ENCODE measurements around the gene MACROD2. TPM values are rescaled to one million over a fixed set of nuclear protein-coding genes. Genes with fewer than 3 reads are reported as not detected.

MACROD2 gene
- total RNA-seq, 1 donor from 2014 or later, result 3.1 TPM

GRCh38 chr20:15252304-15252703 lies 1257.0 kb downstream of the MACROD2 start:
- Histone ChIP-seq H3K4me3 (ENCODE audit: low read length in 3 of 3) (no peak overlapping the region), H3K36me3 (ENCODE audit: control insufficient read depth in 3 of 3, insufficient read depth in 3 of 3, low read length in 3 of 3) (no peaks in the 10 kb centered on the region), H3K9me3 (ENCODE audit: control insufficient read depth in 3 of 3, low read length in 3 of 3) (no peaks in the 10 kb centered on the region), H3K27me3 (ENCODE audit: control insufficient read depth in 3 of 3, insufficient read depth in 3 of 3, low read length in 3 of 3) (no peaks in the 10 kb centered on the region), H3K27ac (ENCODE audit: low read depth, low read length) (no peak overlapping the region), H3K9ac (ENCODE audit: low read depth in 1 of 3, low read length in 3 of 3) (no peak overlapping the region), H3K4me1 (ENCODE audit: control insufficient read depth in 3 of 3, insufficient read depth in 3 of 3, low read length in 3 of 3) (no peaks in the 10 kb centered on the region)

- H3K36me3 ChIP-seq (ENCODE audit: control insufficient read depth in 3 of 3, insufficient read depth in 3 of 3, low read length in 3 of 3), result no peaks in the 10 kb centered on the region
- H3K9ac ChIP-seq (ENCODE audit: low read depth in 1 of 3, low read length in 3 of 3), result no peak overlapping the region
- no peaks in the 10 kb centered on the region for H3K27me3 ChIP-seq (ENCODE audit: control insufficient read depth in 3 of 3, insufficient read depth in 3 of 3, low read length in 3 of 3)
- no peaks in the 10 kb centered on the region for H3K4me1 ChIP-seq (ENCODE audit: control insufficient read depth in 3 of 3, insufficient read depth in 3 of 3, low read length in 3 of 3)
- H3K4me3 ChIP-seq (ENCODE audit: low read length in 3 of 3), result no peak overlapping the region
- H3K9me3 ChIP-seq (ENCODE audit: control insufficient read depth in 3 of 3, low read length in 3 of 3), result no peaks in the 10 kb centered on the region
- no peak overlapping the region for H3K27ac ChIP-seq (ENCODE audit: low read depth, low read length)
These were observed 1258.1 kb downstream of the MACROD2 start for GRCh38 chr20:15253431-15253830.

DNA sequence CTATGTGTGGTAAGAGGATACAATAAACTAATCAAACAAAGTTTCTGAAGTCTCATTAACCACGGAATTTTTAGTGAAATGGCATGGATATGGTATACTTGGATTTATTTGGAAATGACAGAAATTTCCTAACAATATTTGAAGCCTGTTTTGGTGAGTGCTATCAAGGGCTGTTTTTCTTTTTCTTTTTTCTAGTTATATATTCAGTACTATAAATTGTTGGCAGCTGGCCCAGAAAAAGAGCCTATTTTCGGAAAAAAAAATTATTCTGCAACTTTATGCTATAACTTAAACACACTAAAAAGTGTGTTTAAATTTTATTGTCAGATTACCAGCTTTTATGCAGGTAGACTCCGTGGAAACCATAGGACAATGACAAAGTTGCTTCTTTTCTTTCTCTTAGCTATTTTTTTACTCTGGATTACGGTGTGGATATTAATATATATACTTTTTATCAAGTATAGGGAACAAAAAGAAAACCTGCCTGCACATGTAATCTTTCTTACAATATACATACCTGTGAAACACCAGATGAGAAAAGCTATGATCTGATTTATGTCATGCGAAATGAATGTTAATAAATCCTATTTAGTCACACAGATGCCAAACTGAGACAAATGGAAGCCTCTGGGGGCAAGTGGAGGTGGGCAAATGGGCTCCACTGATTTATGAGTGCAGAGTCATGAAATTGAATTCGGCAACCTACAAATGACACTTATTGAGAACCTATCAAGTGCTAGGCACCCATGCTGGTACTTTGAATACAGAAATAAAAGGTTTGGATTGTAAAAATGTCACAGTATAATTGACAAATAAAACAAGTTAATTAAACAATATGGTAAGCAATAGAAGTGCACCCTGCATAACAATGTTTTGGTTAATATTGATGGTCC lies 1261.6 kb downstream of the MACROD2 start:
- H3K9me3 ChIP-seq (ENCODE audit: control insufficient read depth in 3 of 3, low read length in 3 of 3), result no peaks in the 10 kb centered on the region
- no peaks in the 10 kb centered on the region for H3K27me3 ChIP-seq (ENCODE audit: control insufficient read depth in 3 of 3, insufficient read depth in 3 of 3, low read length in 3 of 3)
- H3K36me3 ChIP-seq (ENCODE audit: control insufficient read depth in 3 of 3, insufficient read depth in 3 of 3, low read length in 3 of 3), result no peaks in the 10 kb centered on the region
- no peak overlapping the region for H3K27ac ChIP-seq (ENCODE audit: low read depth, low read length)
- no peak overlapping the region for H3K4me3 ChIP-seq (ENCODE audit: low read length in 3 of 3)
- no peak overlapping the region for H3K9ac ChIP-seq (ENCODE audit: low read depth in 1 of 3, low read length in 3 of 3)
- H3K4me1 ChIP-seq (ENCODE audit: control insufficient read depth in 3 of 3, insufficient read depth in 3 of 3, low read length in 3 of 3), result no peaks in the 10 kb centered on the region

DNA sequence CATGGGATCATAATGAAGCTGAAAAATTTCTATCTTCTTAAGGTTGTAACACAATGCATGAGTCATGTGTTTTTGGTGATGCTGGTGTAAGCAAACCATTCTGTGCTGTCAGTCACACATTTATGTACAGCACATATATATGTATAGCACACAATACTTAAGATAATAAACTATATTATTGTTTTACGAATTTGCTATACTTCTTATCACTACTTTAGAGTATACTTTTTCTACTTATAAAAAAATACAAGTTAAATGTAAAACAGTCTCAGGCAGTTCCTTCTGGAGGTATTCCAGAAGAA lies 1262.2 kb downstream of the MACROD2 start:
- no peaks in the 10 kb centered on the region for H3K36me3 ChIP-seq (ENCODE audit: control insufficient read depth in 3 of 3, insufficient read depth in 3 of 3, low read length in 3 of 3)
- no peak overlapping the region for H3K4me3 ChIP-seq (ENCODE audit: low read length in 3 of 3)

GRCh38 chr20:15265581-15266309 lies 1270.4 kb downstream of the MACROD2 start:
- Histone ChIP-seq H3K4me1 (ENCODE audit: control insufficient read depth in 3 of 3, insufficient read depth in 3 of 3, low read length in 3 of 3) (no peaks in the 10 kb centered on the region), H3K27me3 (ENCODE audit: control insufficient read depth in 3 of 3, insufficient read depth in 3 of 3, low read length in 3 of 3) (no peaks in the 10 kb centered on the region), H3K4me3 (ENCODE audit: low read length in 3 of 3) (no peak overlapping the region), H3K9ac (ENCODE audit: low read depth in 1 of 3, low read length in 3 of 3) (no peak overlapping the region), H3K36me3 (ENCODE audit: control insufficient read depth in 3 of 3, insufficient read depth in 3 of 3, low read length in 3 of 3) (no peaks in the 10 kb centered on the region), H3K9me3 (ENCODE audit: control insufficient read depth in 3 of 3, low read length in 3 of 3) (no peaks in the 10 kb centered on the region), H3K27ac (ENCODE audit: low read depth, low read length) (no peak overlapping the region)

More for the DNA sequence above, 1262.2 kb downstream of the MACROD2 start:
- Histone ChIP-seq H3K9ac (ENCODE audit: low read depth in 1 of 3, low read length in 3 of 3) (no peak overlapping the region), H3K27ac (ENCODE audit: low read depth, low read length) (no peak overlapping the region), H3K9me3 (ENCODE audit: control insufficient read depth in 3 of 3, low read length in 3 of 3) (no peaks in the 10 kb centered on the region), H3K27me3 (ENCODE audit: control insufficient read depth in 3 of 3, insufficient read depth in 3 of 3, low read length in 3 of 3) (no peaks in the 10 kb centered on the region), H3K4me1 (ENCODE audit: control insufficient read depth in 3 of 3, insufficient read depth in 3 of 3, low read length in 3 of 3) (no peaks in the 10 kb centered on the region)

DNA sequence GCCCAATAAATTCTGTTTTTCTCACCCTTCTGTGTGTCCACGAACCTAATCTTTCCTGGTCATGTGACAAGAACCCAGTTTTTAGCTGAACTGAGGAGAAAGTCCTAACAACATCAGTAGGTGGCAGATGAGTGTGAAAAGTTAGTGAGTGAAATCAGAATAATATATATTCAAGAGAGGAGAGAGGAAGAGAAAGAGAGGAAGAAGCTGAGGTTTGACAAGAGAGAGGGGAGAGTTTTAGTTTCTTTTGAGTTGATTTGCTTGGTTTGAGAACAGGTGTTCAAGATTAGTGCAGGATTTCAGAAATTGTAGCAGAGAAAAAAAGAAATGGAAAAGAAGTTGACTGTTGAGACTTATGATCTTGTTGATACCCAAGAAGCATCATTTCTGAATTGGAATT lies 1272.6 kb downstream of the MACROD2 start:
- Histone ChIP-seq H3K9ac (ENCODE audit: low read depth in 1 of 3, low read length in 3 of 3) (no peak overlapping the region), H3K9me3 (ENCODE audit: control insufficient read depth in 3 of 3, low read length in 3 of 3) (no peaks in the 10 kb centered on the region), H3K27ac (ENCODE audit: low read depth, low read length) (no peak overlapping the region), H3K4me1 (ENCODE audit: control insufficient read depth in 3 of 3, insufficient read depth in 3 of 3, low read length in 3 of 3) (no peaks in the 10 kb centered on the region), H3K4me3 (ENCODE audit: low read length in 3 of 3) (no peak overlapping the region), H3K27me3 (ENCODE audit: control insufficient read depth in 3 of 3, insufficient read depth in 3 of 3, low read length in 3 of 3) (no peaks in the 10 kb centered on the region), H3K36me3 (ENCODE audit: control insufficient read depth in 3 of 3, insufficient read depth in 3 of 3, low read length in 3 of 3) (no peaks in the 10 kb centered on the region)

DNA sequence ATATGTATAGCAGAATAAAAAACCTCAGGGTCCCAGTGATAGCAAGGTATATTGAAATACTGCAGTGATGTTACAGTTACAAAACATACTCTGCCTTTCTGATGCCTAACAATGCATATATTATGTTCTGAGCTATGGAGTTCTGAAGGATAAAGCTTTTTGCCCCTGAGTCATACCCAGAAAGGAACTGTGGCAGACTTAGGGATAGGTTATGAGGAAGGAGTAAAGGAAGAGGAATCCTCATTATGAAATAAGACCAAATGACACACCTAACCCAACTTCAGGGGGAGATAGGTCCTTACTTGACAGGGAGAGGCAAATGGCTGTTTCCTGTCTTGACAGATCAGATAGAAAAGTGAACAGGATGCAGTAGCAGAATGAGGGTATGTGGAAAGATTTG lies 1282.7 kb downstream of the MACROD2 start:
- Histone ChIP-seq H3K9ac (ENCODE audit: low read depth in 1 of 3, low read length in 3 of 3) (no peak overlapping the region), H3K4me1 (ENCODE audit: control insufficient read depth in 3 of 3, insufficient read depth in 3 of 3, low read length in 3 of 3) (no peaks in the 10 kb centered on the region), H3K36me3 (ENCODE audit: control insufficient read depth in 3 of 3, insufficient read depth in 3 of 3, low read length in 3 of 3) (no peaks in the 10 kb centered on the region), H3K4me3 (ENCODE audit: low read length in 3 of 3) (no peak overlapping the region), H3K27me3 (ENCODE audit: control insufficient read depth in 3 of 3, insufficient read depth in 3 of 3, low read length in 3 of 3) (no peaks in the 10 kb centered on the region), H3K27ac (ENCODE audit: low read depth, low read length) (no peak overlapping the region), H3K9me3 (ENCODE audit: control insufficient read depth in 3 of 3, low read length in 3 of 3) (no peaks in the 10 kb centered on the region)

- Histone ChIP-seq H3K4me1 (ENCODE audit: control insufficient read depth in 3 of 3, insufficient read depth in 3 of 3, low read length in 3 of 3) (no peaks in the 10 kb centered on the region), H3K27ac (ENCODE audit: low read depth, low read length) (no peak overlapping the region), H3K9me3 (ENCODE audit: control insufficient read depth in 3 of 3, low read length in 3 of 3) (no peaks in the 10 kb centered on the region)
These were observed 1292.0 kb downstream of the MACROD2 start for GRCh38 chr20:15287329-15287728.

GRCh38 chr20:15288106-15288505 lies 1292.8 kb downstream of the MACROD2 start:
- H3K27ac ChIP-seq (ENCODE audit: low read depth, low read length), result no peak overlapping the region
- no peaks in the 10 kb centered on the region for H3K4me1 ChIP-seq (ENCODE audit: control insufficient read depth in 3 of 3, insufficient read depth in 3 of 3, low read length in 3 of 3)
- no peaks in the 10 kb centered on the region for H3K36me3 ChIP-seq (ENCODE audit: control insufficient read depth in 3 of 3, insufficient read depth in 3 of 3, low read length in 3 of 3)
- H3K4me3 ChIP-seq (ENCODE audit: low read length in 3 of 3), result no peak overlapping the region
- H3K9me3 ChIP-seq (ENCODE audit: control insufficient read depth in 3 of 3, low read length in 3 of 3), result no peaks in the 10 kb centered on the region
- H3K9ac ChIP-seq (ENCODE audit: low read depth in 1 of 3, low read length in 3 of 3), result no peak overlapping the region
- H3K27me3 ChIP-seq (ENCODE audit: control insufficient read depth in 3 of 3, insufficient read depth in 3 of 3, low read length in 3 of 3), result no peaks in the 10 kb centered on the region

More at GRCh38 chr20:15287329-15287728, 1292.0 kb downstream of the MACROD2 start:
- Histone ChIP-seq H3K9ac (ENCODE audit: low read depth in 1 of 3, low read length in 3 of 3) (no peak overlapping the region), H3K36me3 (ENCODE audit: control insufficient read depth in 3 of 3, insufficient read depth in 3 of 3, low read length in 3 of 3) (no peaks in the 10 kb centered on the region), H3K27me3 (ENCODE audit: control insufficient read depth in 3 of 3, insufficient read depth in 3 of 3, low read length in 3 of 3) (no peaks in the 10 kb centered on the region), H3K4me3 (ENCODE audit: low read length in 3 of 3) (no peak overlapping the region)

DNA sequence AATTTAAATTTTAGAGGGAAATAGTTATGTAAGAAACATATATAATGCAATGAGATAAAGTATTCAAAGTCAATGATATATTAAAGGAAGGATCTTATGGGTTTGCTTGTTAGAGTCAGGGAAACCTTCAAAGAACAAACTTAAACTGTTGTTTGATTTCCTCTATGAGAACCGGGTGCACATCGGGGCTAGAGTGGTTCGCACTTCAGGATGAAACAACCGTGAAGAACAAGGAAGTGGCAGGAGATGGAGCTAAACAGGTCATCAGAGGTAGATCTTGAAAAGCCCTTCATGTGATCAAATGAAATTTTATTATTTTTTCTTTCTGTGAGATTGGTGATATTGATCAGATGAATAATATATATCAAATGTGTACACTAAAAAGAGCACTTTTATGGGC lies 1294.0 kb downstream of the MACROD2 start:
- no peaks in the 10 kb centered on the region for H3K4me1 ChIP-seq (ENCODE audit: control insufficient read depth in 3 of 3, insufficient read depth in 3 of 3, low read length in 3 of 3)
- H3K9me3 ChIP-seq (ENCODE audit: control insufficient read depth in 3 of 3, low read length in 3 of 3), result no peaks in the 10 kb centered on the region
- no peak overlapping the region for H3K9ac ChIP-seq (ENCODE audit: low read depth in 1 of 3, low read length in 3 of 3)
- no peaks in the 10 kb centered on the region for H3K36me3 ChIP-seq (ENCODE audit: control insufficient read depth in 3 of 3, insufficient read depth in 3 of 3, low read length in 3 of 3)
- H3K27me3 ChIP-seq (ENCODE audit: control insufficient read depth in 3 of 3, insufficient read depth in 3 of 3, low read length in 3 of 3), result no peaks in the 10 kb centered on the region
- H3K4me3 ChIP-seq (ENCODE audit: low read length in 3 of 3), result no peak overlapping the region
- H3K27ac ChIP-seq (ENCODE audit: low read depth, low read length), result no peak overlapping the region

Measured in skeletal muscle tissue (tissue), 4 donors.